ENCODE data around the gene BACH1. TPM values are rescaled to one million over a fixed set of nuclear protein-coding genes. Genes with fewer than 3 reads are reported as not detected.

The BACH1 gene
- total RNA-seq, 1 donor from 2014 or later: 93.1 TPM

DNA sequence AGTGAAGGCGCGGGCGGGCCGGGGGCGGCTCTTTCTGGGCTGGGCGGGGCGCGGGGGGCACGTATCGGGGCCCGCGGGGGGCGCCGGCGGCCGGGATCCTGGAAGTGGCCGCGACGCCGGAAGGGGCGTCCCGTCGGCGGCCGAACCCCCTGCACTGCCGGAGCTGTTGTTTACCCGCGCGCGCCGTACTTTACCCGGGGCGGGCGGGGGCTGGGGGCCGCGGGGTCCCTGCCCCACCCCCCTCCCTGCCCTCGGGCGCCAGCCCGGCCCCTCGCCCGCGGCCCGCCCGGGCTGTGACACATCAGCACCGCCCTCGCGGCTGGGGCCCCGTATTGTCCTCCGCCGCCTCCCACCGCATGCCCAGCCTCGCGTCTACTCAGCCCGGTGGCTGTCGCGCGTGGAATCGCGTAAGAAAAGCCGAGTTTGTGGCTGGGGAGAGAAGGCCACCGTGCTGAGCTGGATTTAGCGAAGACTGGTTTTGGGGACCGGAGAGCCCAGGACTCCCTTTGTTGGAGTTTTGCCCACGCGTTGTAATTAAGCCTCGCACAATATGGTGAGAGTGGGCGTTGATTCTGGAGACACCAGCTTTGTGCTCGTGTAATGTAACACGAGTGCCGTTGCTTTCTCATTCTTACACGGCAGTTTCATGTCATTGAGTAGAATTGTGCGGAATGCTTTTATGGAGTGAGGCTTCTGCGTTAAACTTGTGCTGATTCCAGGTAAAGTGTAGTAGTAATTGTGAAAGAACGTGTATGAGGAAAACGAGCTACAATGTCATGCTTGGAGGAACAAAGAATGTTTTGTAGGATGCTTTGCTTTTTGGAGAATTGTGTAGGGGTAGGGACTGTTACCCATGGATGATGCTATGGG lies 559 bp downstream of the BACH1 start:
- H3K36me3 ChIP-seq (ENCODE audit: insufficient read depth, low read length): no peaks in the 10 kb centered on the region
- H3K36me3 Mint-ChIP-seq (ENCODE audit: low read depth, unreplicated experiment): peaks cover 2% of the 10 kb centered on the region
- H3K4me3 ChIP-seq (ENCODE audit: insufficient read depth, low read depth, low read length): peak overlapping the region; percentile 96
- no peak for TF ChIP-seq EZH2 (IDR thresholded peaks at IDR 0.05; ENCODE audit: insufficient read depth, low read length)
- TF ChIP-seq, protein P1, sequence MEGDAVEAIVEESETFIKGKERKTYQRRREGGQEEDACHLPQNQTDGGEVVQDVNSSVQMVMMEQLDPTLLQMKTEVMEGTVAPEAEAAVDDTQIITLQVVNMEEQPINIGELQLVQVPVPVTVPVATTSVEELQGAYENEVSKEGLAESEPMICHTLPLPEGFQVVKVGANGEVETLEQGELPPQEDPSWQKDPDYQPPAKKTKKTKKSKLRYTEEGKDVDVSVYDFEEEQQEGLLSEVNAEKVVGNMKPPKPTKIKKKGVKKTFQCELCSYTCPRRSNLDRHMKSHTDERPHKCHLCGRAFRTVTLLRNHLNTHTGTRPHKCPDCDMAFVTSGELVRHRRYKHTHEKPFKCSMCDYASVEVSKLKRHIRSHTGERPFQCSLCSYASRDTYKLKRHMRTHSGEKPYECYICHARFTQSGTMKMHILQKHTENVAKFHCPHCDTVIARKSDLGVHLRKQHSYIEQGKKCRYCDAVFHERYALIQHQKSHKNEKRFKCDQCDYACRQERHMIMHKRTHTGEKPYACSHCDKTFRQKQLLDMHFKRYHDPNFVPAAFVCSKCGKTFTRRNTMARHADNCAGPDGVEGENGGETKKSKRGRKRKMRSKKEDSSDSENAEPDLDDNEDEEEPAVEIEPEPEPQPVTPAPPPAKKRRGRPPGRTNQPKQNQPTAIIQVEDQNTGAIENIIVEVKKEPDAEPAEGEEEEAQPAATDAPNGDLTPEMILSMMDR (IDR thresholded peaks at IDR 0.05; ENCODE audit: insufficient read depth, low read depth, low read length): no peak
- DNase-seq (ENCODE audit: low read depth) (peak; percentile 56), FAIRE-seq (no peak)
- no peaks in the 10 kb centered on the region for H3K9me3 Mint-ChIP-seq (ENCODE audit: unreplicated experiment)
- peaks cover 44% of the 10 kb centered on the region for H4K20me1 ChIP-seq (ENCODE audit: insufficient read depth, low read length)
- peaks cover 23% of the 10 kb centered on the region for H3K4me1 ChIP-seq (ENCODE audit: insufficient read depth, low read length)
- H3K27me3 ChIP-seq (ENCODE audit: insufficient read depth, low read length): no peaks in the 10 kb centered on the region
- H3K4me3 Mint-ChIP-seq (ENCODE audit: unreplicated experiment): peak overlapping the region; percentile 95
- H3K27me3 Mint-ChIP-seq (ENCODE audit: low read depth, unreplicated experiment): no peaks in the 10 kb centered on the region
- H3K79me2 ChIP-seq (ENCODE audit: insufficient read depth, low read length): peaks cover 59% of the 10 kb centered on the region
- H3K27ac Mint-ChIP-seq (ENCODE audit: unreplicated experiment): peak overlapping the region; percentile 83
- peak overlapping the region; percentile 98 for H3K27ac ChIP-seq (ENCODE audit: low read depth, low read length)
- H3K9ac ChIP-seq (ENCODE audit: low read length): peak overlapping the region; percentile 97
- peak overlapping the region; percentile 87 for H3K4me2 ChIP-seq (ENCODE audit: low read length)
- peaks cover 4% of the 10 kb centered on the region for H3K9me3 ChIP-seq (ENCODE audit: insufficient read depth, low read depth, low read length)
- peaks cover 26% of the 10 kb centered on the region for H3K4me1 Mint-ChIP-seq (ENCODE audit: low read depth, unreplicated experiment)
- H2AFZ ChIP-seq (ENCODE audit: low read depth, low read length): no peak overlapping the region

DNA sequence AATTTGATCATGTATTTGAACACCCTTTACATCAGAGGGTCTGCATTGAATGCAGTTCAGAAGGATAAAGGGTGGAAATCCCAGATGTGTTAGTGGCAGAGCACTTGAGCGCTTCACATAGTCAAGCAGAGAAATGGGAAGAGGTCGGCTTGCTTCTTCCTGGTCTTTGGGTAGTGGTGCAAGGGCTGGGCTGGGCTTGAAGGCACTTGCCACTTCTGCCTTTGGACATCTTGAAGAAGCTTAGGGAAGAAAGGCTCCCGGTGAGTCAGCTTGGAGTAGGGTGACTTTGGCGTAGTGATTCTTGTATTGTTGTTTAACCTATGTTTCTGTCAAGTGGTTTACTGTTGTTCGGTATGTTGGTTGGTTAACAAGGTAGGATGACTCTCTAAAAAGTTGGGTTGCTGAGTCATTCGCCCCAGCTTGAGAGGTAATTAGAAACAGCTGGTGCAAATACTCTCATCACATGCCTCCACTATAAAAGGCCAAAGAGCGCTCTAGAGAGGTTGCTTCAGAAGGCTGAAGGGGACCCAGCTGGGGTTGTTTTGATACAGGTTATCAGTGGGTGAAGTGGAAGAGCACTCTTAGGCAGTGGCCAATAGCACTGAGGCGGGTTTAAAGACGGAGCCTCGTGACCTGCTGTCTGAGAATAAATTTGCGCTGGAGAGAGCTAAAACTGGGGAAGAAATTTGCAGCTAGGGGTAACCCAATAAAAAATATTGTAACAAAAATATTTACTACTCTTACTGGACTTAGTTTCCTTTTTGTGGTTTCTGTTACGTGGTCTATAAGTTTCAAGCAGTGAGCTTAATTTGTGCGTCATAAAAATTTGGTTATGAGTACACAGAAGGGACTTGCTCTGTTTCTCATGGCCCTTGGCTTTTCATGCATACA lies 1.4 kb downstream of the BACH1 start:
- Mint-ChIP-seq H3K36me3 (ENCODE audit: low read depth, unreplicated experiment) (peaks cover 2% of the 10 kb centered on the region), H3K4me1 (ENCODE audit: low read depth, unreplicated experiment) (peaks cover 30% of the 10 kb centered on the region), H3K27ac (ENCODE audit: unreplicated experiment) (peak overlapping the region; percentile 83), H3K9me3 (ENCODE audit: unreplicated experiment) (no peaks in the 10 kb centered on the region), H3K4me3 (ENCODE audit: unreplicated experiment) (peak overlapping the region; percentile 95), H3K27me3 (ENCODE audit: low read depth, unreplicated experiment) (no peaks in the 10 kb centered on the region)
- Histone ChIP-seq H3K9me3 (ENCODE audit: insufficient read depth, low read depth, low read length) (peaks cover 3% of the 10 kb centered on the region), H3K27ac (ENCODE audit: low read depth, low read length) (peak overlapping the region; percentile 98), H4K20me1 (ENCODE audit: insufficient read depth, low read length) (peaks cover 52% of the 10 kb centered on the region), H3K4me3 (ENCODE audit: insufficient read depth, low read depth, low read length) (peak overlapping the region; percentile 96), H3K27me3 (ENCODE audit: insufficient read depth, low read length) (no peaks in the 10 kb centered on the region), H2AFZ (ENCODE audit: low read depth, low read length) (no peak overlapping the region), H3K4me1 (ENCODE audit: insufficient read depth, low read length) (peaks cover 28% of the 10 kb centered on the region), H3K36me3 (ENCODE audit: insufficient read depth, low read length) (no peaks in the 10 kb centered on the region), H3K4me2 (ENCODE audit: low read length) (peak overlapping the region; percentile 87), H3K9ac (ENCODE audit: low read length) (peak overlapping the region; percentile 97), H3K79me2 (ENCODE audit: insufficient read depth, low read length) (peaks cover 67% of the 10 kb centered on the region)
- FAIRE-seq: peak; percentile 93
- peak; percentile 98 for DNase-seq (ENCODE audit: low read depth)
- no peak for TF ChIP-seq EZH2 (IDR thresholded peaks at IDR 0.05; ENCODE audit: insufficient read depth, low read length)
- TF ChIP-seq, protein P1 (IDR thresholded peaks at IDR 0.05; ENCODE audit: insufficient read depth, low read depth, low read length): no peak

All from astrocyte (in vitro differentiated cells and primary cell).